ENCODE results near the gene ZC3H12D.

DNA sequence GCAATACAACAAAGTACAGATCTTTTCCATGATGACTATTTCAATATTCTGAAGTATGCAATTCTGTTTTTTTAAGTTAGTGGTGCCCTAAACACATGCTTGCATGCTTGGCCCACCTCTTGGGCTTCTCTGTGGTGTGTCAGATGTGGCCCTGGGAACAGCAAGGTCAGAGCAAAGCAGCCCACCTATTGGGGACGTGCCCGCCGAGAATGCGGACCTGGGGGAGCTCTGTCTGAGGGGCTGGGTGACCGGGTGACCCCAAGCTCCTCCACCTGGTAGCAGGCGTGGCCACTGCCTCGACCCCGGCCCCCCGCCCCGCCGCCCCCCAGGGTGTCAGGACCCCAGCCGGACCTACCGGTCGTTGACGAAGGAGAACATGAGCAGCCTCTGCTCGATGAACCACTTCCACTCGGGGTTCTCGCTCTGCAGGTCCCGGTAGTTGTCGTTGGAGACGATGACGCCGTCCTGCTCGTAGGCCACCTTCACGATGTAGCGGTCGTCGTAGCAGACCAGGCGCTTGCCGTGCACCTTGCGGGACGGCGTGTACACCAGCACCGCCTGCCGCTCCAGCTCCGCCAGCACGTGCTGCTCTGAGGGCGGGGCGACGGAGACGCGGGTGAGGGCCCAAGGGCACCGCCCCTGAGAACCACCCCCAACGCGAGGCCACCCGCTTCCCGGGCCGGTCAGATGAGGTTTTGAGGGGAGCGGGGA lies 28.3 kb downstream of the ZC3H12D start:
- no peak for TF ChIP-seq POLR2AphosphoS5 (IDR thresholded peaks at IDR 0.05)
- TF ChIP-seq, protein P1, sequence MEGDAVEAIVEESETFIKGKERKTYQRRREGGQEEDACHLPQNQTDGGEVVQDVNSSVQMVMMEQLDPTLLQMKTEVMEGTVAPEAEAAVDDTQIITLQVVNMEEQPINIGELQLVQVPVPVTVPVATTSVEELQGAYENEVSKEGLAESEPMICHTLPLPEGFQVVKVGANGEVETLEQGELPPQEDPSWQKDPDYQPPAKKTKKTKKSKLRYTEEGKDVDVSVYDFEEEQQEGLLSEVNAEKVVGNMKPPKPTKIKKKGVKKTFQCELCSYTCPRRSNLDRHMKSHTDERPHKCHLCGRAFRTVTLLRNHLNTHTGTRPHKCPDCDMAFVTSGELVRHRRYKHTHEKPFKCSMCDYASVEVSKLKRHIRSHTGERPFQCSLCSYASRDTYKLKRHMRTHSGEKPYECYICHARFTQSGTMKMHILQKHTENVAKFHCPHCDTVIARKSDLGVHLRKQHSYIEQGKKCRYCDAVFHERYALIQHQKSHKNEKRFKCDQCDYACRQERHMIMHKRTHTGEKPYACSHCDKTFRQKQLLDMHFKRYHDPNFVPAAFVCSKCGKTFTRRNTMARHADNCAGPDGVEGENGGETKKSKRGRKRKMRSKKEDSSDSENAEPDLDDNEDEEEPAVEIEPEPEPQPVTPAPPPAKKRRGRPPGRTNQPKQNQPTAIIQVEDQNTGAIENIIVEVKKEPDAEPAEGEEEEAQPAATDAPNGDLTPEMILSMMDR (IDR thresholded peaks at IDR 0.05) = no peak
- no peak for TF ChIP-seq POLR2A (IDR thresholded peaks at IDR 0.05)
- no peak for TF ChIP-seq EP300 (IDR thresholded peaks at IDR 0.05)

All from upper lobe of left lung (tissue), 4 donors.